ENCODE measurements around the gene VNN1.

VNN1 gene

GRCh38 chr6:132703936-132704335 is 9.9 kb downstream of the VNN1 start:
- ChIA-PET POLR2A (no interaction called here), CTCF (no interaction called here)
- no peak for DNase-seq (ENCODE audit: low read depth, low spot score)
- H3K4me3 ChIP-seq (ENCODE audit: low read depth, low read length): no peak overlapping the region
- no peak for TF ChIP-seq CTCF (IDR thresholded peaks at IDR 0.05; ENCODE audit: insufficient read depth, low read length, missing control alignments)

GRCh38 chr6:132698608-132699007 is 15.2 kb downstream of the VNN1 start:
- no peak for DNase-seq (ENCODE audit: low read depth, low spot score)
- TF ChIP-seq CTCF (IDR thresholded peaks at IDR 0.05; ENCODE audit: insufficient read depth, low read length, missing control alignments): no peak
- ChIA-PET CTCF (no interaction called here), POLR2A (no interaction called here)
- H3K4me3 ChIP-seq (ENCODE audit: low read depth, low read length): no peak overlapping the region

- TF ChIP-seq CTCF (IDR thresholded peaks at IDR 0.05; ENCODE audit: insufficient read depth, low read length, missing control alignments): no peak
- no peak for DNase-seq (ENCODE audit: low read depth, low spot score)
- CTCF ChIA-PET: no interaction called here
- POLR2A ChIA-PET: interaction anchor here (0.6 kb wide), 1 partner anchor 28 kb away, joined by 3 read pairs; no protein-coding TSS in a partner anchor
- no peak overlapping the region for H3K4me3 ChIP-seq (ENCODE audit: low read depth, low read length)
Measured at GRCh38 chr6:132695773-132696172, 18.1 kb downstream of the VNN1 start.

- POLR2A ChIA-PET: no interaction called here
- TF ChIP-seq CTCF (IDR thresholded peaks at IDR 0.05; ENCODE audit: insufficient read depth, low read length, missing control alignments): no peak
- H3K4me3 ChIP-seq (ENCODE audit: low read depth, low read length): no peak overlapping the region
- no peak for DNase-seq (ENCODE audit: low read depth, low spot score)
- CTCF ChIA-PET: no interaction called here
Measured at GRCh38 chr6:132693478-132693877, 20.4 kb downstream of the VNN1 start.

GRCh38 chr6:132690678-132691077 is 23.2 kb downstream of the VNN1 start:
- ChIA-PET POLR2A (no interaction called here), CTCF (no interaction called here)
- no peak for TF ChIP-seq CTCF (IDR thresholded peaks at IDR 0.05; ENCODE audit: insufficient read depth, low read length, missing control alignments)
- DNase-seq (ENCODE audit: low read depth, low spot score): no peak
- no peak overlapping the region for H3K4me3 ChIP-seq (ENCODE audit: low read depth, low read length)

GRCh38 chr6:132687306-132687705 is 26.5 kb downstream of the VNN1 start:
- TF ChIP-seq CTCF (IDR thresholded peaks at IDR 0.05; ENCODE audit: insufficient read depth, low read length, missing control alignments): no peak
- POLR2A ChIA-PET: no interaction called here
- DNase-seq (ENCODE audit: low read depth, low spot score): no peak
- CTCF ChIA-PET: interaction anchor here (1.0 kb wide), 1 partner anchor 18 kb away, joined by 3 read pairs; no protein-coding TSS in a partner anchor
- no peak overlapping the region for H3K4me3 ChIP-seq (ENCODE audit: low read depth, low read length)
